GM23248 (cell line): Measurements from ENCODE around the gene CFC1.
"Not testable (repeated sequence)": the region's sequence is repeated elsewhere in the genome, so short reads cannot be mapped to it uniquely, and the experiment has no call there.

Source experiments
- EZH2 ChIP-seq: fragments of 200-600 bp; sonication (generic); IDR thresholded peaks from 2 replicates; pipeline ENCODE4 v1.6.1; 2018; ENCODE audit warnings: antibody characterized with exemption, mild to moderate bottlenecking; ENCODE audit not compliant: insufficient read depth, poor library complexity, severe bottlenecking
- EZH2phosphoT487 ChIP-seq: fragments of 200-600 bp; sonication (generic); IDR thresholded peaks from 2 replicates; pipeline ENCODE4 v1.6.1; 2018; ENCODE audit warnings: antibody characterized with exemption, moderate library complexity, mild to moderate bottlenecking, low read depth; ENCODE audit not compliant: insufficient read depth

- TF ChIP-seq EZH2, EZH2phosphoT487: not testable (repeated sequence)
Observed at GRCh38 chr2:130597994-130598393, 1.4 kb downstream of the CFC1 start.
